SJSA1 (cell line): ENCODE data around the gene PLPPR3. TPM values are rescaled to one million over a fixed set of nuclear protein-coding genes. Genes with fewer than 3 reads are reported as not detected.

Experiments
- DNase-seq, 2 experiments: peaks; one replicate each; pipeline ENCODE4 v3.0.0-alpha.2; 2015 to 2020; ENCODE audit warnings: low spot score in 2 of 2, low read depth in 1 of 2
- H3K27ac ChIP-seq: fragments of 250-450 bp; sonication (Bioruptor Pico); 2 replicates; pipeline ENCODE4 v1.5.1; 2020; ENCODE audit warnings: mild to moderate bottlenecking, moderate library complexity
- H3K27me3 ChIP-seq: fragments of 250-450 bp; sonication (Bioruptor Pico); replicated peaks from 2 replicates; pipeline ENCODE4 v1.5.1; 2020; ENCODE audit warnings: mild to moderate bottlenecking, moderate library complexity
- H3K36me3 ChIP-seq: fragments of 250-450 bp; sonication (Bioruptor Pico); 2 replicates; pipeline ENCODE4 v1.5.1; 2020; ENCODE audit warnings: mild to moderate bottlenecking
- H3K4me1 ChIP-seq: fragments of 250-450 bp; sonication (Bioruptor Pico); replicated peaks from 2 replicates; pipeline ENCODE4 v1.6.1; 2021; ENCODE audit warnings: mild to moderate bottlenecking
- H3K4me3 ChIP-seq: fragments of 250-450 bp; sonication (Bioruptor Pico); 2 replicates; pipeline ENCODE4 v1.5.1; 2020; ENCODE audit warnings: mild to moderate bottlenecking
- H3K9me3 ChIP-seq: fragments of 250-450 bp; sonication (Bioruptor Pico); replicated peaks from 2 replicates; pipeline ENCODE4 v1.5.1; 2020; ENCODE audit warnings: mild to moderate bottlenecking
- total RNA-seq: library from RNA; depleted of rRNA; stranded (reverse); fragments of >200 nt; shearing (Covaris generic); gene quantifications from 2 replicates; pipeline ENCODE4 v1.2.3, GENCODE V29; 2014

PLPPR3 gene
- total RNA-seq, 1 experiment from 2014 or later: 1.1 TPM

DNA sequence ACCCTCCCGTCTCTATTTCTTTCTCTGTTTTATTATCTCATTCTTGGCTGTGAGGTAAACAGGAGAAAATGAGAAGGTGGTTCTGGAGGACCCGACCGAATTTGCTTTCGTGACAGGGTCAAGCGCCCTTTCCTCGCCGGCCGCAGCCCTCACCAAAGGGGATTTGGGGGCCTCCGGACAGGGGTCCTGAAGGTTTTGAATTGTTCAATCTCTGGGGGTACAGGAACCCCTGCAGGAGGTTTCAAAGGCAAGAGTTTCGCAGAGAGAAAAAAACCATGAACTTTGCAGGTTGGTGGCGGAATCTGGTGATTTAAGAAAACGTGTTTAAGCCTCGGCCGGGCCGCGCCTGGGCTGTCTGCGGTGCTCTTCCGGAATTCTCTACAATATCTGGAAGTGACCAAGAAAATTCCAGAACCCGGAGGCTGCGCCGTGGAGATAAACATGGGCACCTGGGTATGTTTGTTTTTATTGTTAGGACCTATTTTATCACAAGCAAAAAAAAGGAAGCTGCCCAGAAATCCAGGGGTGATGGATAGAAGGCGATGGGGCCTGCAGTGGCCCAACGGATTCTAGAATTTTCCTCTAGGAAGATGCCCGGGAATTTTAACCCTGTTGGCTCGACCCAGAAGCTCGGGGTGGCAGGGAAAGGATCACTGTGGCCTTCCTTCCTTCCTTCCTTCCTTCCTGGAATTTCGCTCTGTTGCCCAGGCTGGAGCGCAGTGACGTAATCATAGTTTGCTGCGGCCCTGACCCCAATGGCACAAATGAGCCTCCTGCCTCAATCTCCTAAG, 38.7 kb downstream of the PLPPR3 start:
- Histone ChIP-seq H3K27ac (peak overlapping the region; percentile 95), H3K4me3 (peak overlapping the region; percentile 47), H3K36me3 (peaks cover 49% of the 10 kb centered on the region), H3K9me3 (no peaks in the 10 kb centered on the region), H3K4me1 (peaks cover 74% of the 10 kb centered on the region), H3K27me3 (no peaks in the 10 kb centered on the region)
- DNase-seq: peak; percentile 73 to 84

DNA sequence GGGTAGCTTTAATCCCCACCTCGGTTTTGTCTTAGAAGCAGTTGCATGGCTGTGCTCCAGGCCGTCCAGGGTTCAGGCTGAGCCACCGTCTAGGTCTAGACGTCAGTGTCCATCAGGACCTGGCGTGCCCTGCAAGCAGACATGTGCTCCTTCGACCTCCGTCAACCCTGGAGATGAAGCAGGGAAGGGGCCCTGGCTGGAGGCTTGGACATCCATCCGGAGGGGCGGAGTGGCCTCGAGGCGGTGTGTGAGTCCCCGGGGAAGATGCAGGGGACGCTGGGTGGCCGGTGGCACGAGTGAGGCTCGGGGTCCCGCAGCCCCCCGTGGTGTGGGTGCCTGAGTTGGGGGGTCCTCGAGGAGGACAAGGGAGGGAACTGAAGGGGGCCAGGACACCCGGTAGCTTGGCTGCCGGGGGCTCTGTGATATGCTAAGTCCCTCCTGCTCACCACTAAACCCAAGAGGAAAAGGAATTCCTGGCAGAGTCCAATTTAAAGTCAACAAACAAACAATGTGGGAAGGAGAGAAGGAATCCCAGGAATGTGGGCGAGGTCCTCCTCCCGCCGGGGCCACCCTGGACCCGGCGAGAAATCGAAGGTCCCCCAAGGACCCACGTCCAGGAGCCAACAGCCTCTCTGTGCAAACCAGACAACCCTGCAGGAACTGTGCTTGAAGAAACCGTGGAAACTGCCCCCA, 39.4 kb downstream of the PLPPR3 start:
- Histone ChIP-seq H3K27ac (peak overlapping the region; percentile 95), H3K36me3 (peaks cover 42% of the 10 kb centered on the region), H3K4me3 (peak overlapping the region; percentile 47), H3K9me3 (no peaks in the 10 kb centered on the region), H3K27me3 (no peaks in the 10 kb centered on the region), H3K4me1 (peaks cover 70% of the 10 kb centered on the region)
- peak; percentile 92 to 99 for DNase-seq

DNA sequence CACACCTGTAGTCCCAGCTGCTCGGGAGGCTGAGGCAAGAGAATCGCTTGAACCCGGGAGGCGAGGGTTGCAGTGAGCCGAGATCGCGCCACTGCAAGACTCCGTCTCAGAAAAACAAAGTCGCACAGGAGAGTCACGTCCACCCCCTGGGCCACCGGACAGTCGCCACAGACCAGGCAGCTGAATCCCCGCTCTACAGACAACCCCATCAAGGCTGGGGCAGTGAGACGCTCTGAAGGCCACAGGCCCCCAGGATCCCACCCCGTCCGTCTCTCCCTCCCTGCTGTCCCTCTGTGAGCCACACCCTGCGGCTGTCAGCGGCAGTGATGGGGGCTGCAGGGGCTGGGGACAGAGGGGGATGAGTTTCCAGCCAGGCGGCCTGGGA, 40.0 kb downstream of the PLPPR3 start:
- Histone ChIP-seq H3K9me3 (no peaks in the 10 kb centered on the region), H3K4me3 (peak overlapping the region; percentile 47), H3K4me1 (peaks cover 67% of the 10 kb centered on the region), H3K27me3 (no peaks in the 10 kb centered on the region), H3K27ac (peak overlapping the region; percentile 95), H3K36me3 (peaks cover 37% of the 10 kb centered on the region)
- DNase-seq: no peak

DNA sequence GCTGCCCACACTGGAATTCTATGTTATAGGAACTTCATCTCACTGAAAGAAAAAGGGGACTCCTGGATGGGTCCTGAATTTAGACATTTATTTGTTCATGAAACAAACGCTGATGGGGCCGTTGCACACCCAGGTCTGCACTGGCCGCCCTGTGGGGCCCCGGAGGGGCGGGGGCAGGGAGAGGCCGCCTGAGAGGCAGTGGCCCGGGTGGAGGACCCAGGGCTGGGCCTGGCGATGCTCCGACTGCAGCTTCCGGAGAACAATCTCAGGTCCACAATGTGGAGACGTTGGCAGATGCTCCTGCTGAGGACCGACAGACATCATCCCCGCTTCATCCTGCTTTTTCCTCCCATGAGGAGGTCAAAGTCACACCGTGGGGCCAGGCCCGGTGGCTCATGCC, 40.8 kb downstream of the PLPPR3 start:
- Histone ChIP-seq H3K4me3 (peak overlapping the region; percentile 47), H3K9me3 (no peaks in the 10 kb centered on the region)

DNA sequence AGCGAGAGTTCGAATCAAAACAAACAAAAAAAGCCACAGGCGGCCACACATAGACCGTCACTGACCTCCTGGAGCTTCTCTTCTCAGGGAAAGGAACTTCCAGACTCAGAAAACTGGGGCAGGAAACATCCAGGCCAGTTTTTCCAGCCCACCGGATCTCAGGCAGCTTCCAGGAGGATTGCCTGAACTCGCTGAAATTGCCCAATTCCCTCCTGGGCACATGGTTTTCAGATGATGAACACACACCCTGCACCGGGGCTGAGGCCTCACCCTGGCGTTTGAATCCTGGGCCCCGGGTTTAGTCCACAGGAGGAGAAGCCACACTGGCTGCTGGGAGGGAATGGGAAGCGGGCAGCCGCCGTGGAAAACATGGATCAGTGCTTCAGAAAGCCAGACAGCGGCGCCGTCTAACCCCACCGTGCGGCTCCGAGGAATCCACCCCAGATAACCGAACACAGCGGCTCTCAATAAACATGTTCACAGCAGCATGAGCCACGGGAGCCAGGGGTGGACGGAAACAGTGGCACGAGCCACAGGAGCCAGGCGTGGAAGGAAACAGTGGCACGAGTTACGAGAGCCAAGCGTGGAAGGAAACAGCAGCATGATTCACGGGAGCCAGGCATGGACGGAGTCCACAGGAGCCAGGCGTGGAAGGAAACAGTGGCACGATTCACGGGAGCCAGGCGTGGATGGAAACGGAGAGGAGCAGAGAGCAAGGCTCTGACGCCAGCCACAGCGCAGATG, 42.7 kb downstream of the PLPPR3 start:
- Histone ChIP-seq H3K4me3 (peak overlapping the region; percentile 12; the same call in 1 of the 2 replicates), H3K27me3 (no peaks in the 10 kb centered on the region)

More for the DNA sequence above, 40.8 kb downstream of the PLPPR3 start:
- DNase-seq: peak in 1 of 2 experiments; percentile 51
- H3K27ac ChIP-seq: peak overlapping the region; percentile 95
- no peaks in the 10 kb centered on the region for H3K27me3 ChIP-seq
- peaks cover 67% of the 10 kb centered on the region for H3K4me1 ChIP-seq
- H3K36me3 ChIP-seq: peaks cover 34% of the 10 kb centered on the region

DNA sequence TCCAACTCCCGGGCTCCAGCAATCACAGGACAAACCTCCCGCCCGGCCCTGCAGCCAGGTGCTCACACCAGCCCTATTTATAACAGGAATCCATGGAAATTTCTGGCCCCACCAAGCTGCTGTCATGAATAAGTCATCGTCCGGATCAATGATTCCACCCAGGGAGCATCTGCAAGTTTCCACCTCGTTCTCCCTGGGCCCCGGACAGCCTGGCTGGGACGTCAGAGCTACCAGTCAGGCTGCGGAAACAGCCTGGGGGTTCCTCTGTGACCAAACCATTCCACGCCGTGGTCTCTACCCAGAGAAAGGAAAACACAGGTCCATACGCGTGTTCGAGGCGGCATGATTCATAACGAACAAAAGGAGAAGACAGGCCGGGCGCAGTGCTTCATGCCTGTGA, 45.2 kb downstream of the PLPPR3 start:
- no peak for DNase-seq

More for the DNA sequence above, 42.7 kb downstream of the PLPPR3 start:
- peaks cover 19% of the 10 kb centered on the region; the same call in 1 of the 2 replicates for H3K36me3 ChIP-seq
- H3K9me3 ChIP-seq: no peaks in the 10 kb centered on the region
- peaks cover 59% of the 10 kb centered on the region for H3K4me1 ChIP-seq
- peak; percentile 93 to 95 for DNase-seq
- H3K27ac ChIP-seq: peak overlapping the region; percentile 68

DNA sequence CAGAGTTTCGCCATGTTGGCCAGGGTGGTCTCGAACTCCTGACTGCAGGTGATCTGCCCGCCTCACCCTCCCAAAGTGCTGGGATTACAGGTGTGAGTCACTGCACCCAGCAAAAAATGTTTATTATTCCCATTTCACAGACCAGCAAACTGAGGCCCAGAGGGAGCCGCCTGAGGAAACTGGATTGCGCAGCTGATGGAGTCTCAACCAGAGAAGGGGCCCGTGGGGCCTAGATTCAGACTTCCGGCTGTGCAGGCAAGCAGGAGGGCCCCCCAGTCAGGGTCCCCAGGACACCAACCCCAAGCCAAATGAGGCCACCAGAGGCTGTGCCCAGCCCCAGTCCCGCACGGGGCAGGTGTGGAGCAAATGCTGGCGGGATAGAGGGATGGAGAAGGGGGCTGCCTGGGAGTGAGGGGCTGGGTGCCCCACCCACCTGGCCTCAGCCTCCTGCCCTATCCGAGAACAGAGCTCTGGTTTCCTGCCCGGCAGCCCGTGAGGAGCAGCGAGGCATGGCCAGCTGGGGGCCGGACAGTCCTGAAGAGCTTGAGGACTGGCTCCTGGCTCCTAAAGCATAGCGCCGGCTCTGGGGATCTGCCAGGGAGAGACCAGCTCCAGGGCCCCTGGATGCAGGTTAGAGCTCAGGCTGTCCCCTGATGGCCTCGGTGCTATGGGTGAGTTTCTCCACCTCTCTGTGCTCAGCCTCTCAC, 48.9 kb downstream of the PLPPR3 start:
- Histone ChIP-seq H3K27ac (no peak overlapping the region), H3K9me3 (no peaks in the 10 kb centered on the region), H3K27me3 (no peaks in the 10 kb centered on the region), H3K4me3 (no peak overlapping the region), H3K4me1 (peaks cover 26% of the 10 kb centered on the region), H3K36me3 (0 out of 2 replicates have a peak, but pooled peaks cover 3% of the 10 kb centered on the region)
- DNase-seq: no peak

More for the DNA sequence above, 45.2 kb downstream of the PLPPR3 start:
- no peaks in the 10 kb centered on the region for H3K27me3 ChIP-seq
- H3K9me3 ChIP-seq: no peaks in the 10 kb centered on the region
- H3K36me3 ChIP-seq: peaks cover 15% of the 10 kb centered on the region; the same call in 1 of the 2 replicates
- no peak overlapping the region for H3K27ac ChIP-seq
- no peak overlapping the region for H3K4me3 ChIP-seq
- peaks cover 36% of the 10 kb centered on the region for H3K4me1 ChIP-seq

DNA sequence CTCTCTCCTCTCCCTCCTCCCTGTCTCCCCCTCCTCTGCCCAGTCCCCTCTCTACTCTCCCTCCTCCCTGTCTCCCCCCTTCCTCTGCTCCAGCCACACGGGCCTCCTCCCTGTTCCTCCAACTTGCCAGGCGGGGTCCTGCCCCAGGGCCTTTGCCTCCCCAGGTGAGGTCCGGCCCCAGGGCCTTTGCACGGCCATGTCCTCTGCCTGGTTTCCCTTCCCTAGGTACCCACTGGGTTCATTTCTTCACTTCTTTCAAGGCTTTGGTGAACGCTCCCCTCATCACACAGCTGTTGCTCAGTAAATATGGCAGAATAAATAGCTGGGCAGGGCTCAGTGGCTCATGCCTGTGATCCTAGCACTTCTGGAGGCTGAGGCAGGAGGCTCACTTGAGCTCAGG, 49.7 kb downstream of the PLPPR3 start:
- no peak overlapping the region for H3K4me3 ChIP-seq
- no peaks in the 10 kb centered on the region for H3K9me3 ChIP-seq
- H3K27me3 ChIP-seq: no peaks in the 10 kb centered on the region
- DNase-seq: no peak
- peaks cover 26% of the 10 kb centered on the region for H3K4me1 ChIP-seq
- 0 out of 2 replicates have a peak, but pooled peaks cover 3% of the 10 kb centered on the region for H3K36me3 ChIP-seq
- no peak overlapping the region for H3K27ac ChIP-seq

DNA sequence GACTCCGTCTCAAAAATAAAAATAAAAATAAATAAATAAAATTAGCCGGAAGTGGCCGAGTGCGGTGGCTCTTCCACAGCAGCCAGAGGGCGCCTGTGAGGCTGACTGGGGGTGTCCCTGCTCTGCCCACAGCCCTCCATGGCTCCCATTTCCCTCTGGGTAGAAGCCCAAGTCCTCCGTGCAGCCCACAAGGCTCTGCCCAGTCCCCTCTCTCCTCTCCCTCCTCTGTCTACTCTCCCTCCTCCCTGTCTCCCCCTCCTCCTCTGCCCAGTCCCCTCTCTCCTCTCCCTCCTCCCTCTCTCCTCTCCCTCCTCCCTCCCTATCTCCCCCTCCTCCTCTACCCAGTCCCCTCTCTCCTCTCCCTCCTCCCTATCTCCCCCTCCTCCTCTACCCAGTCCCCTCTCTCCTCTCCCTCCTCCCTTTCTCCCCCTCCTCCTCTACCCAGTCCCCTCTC, 50.4 kb downstream of the PLPPR3 start:
- Histone ChIP-seq H3K36me3 (no peaks in the 10 kb centered on the region), H3K27ac (no peak overlapping the region), H3K4me1 (peaks cover 26% of the 10 kb centered on the region), H3K9me3 (no peaks in the 10 kb centered on the region), H3K4me3 (no peak overlapping the region), H3K27me3 (no peaks in the 10 kb centered on the region)
- peak; percentile 48 to 81 for DNase-seq

DNA sequence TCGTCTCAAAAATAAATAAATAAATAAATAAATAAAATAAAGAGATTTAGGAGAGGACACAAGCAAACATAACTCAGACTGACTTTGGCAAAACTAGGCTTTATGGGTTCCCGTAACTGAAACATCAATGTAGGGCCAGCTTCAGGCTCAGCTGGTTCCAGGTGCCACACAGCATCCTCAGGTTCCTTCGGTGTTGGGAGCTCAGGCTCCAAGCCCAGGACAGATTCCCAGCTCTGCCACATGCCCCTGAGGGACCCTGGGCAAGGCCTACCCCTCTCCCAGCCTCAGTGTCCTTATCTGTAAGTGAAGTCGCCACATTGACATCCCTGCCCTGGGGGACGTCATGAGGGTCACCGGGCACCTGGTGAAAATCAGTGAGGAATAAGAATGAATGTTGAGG, 52.1 kb downstream of the PLPPR3 start:
- no peak for DNase-seq
- Histone ChIP-seq H3K9me3 (no peaks in the 10 kb centered on the region), H3K4me3 (no peak overlapping the region), H3K4me1 (peaks cover 26% of the 10 kb centered on the region), H3K27ac (no peak overlapping the region), H3K27me3 (no peaks in the 10 kb centered on the region), H3K36me3 (no peaks in the 10 kb centered on the region)

DNA sequence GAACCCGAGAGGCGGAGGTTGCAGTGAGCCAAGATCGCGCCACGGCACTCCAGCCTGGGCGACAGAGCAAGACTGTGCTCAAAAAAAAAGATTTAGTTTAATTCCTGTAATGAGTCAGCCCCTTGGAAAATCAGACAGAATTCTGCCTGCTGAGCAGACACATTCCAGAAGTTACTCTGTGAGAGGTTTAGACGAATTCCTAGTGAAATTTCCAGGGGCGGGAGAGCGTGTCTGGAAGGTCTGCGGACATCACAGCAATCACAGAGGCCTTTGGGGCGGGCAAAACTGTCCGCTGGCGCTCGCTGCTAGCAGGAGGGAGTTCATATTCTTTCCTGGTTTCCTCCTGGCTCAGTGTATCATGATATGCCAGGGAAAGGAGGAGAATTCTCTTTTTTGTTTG, 53.3 kb downstream of the PLPPR3 start:
- H3K27me3 ChIP-seq: no peaks in the 10 kb centered on the region
- peak overlapping the region; percentile 36 for H3K27ac ChIP-seq
- DNase-seq: peak; percentile 88 to 91
- H3K9me3 ChIP-seq: no peaks in the 10 kb centered on the region
- no peaks in the 10 kb centered on the region for H3K36me3 ChIP-seq
- peaks cover 26% of the 10 kb centered on the region for H3K4me1 ChIP-seq
- H3K4me3 ChIP-seq: no peak overlapping the region

DNA sequence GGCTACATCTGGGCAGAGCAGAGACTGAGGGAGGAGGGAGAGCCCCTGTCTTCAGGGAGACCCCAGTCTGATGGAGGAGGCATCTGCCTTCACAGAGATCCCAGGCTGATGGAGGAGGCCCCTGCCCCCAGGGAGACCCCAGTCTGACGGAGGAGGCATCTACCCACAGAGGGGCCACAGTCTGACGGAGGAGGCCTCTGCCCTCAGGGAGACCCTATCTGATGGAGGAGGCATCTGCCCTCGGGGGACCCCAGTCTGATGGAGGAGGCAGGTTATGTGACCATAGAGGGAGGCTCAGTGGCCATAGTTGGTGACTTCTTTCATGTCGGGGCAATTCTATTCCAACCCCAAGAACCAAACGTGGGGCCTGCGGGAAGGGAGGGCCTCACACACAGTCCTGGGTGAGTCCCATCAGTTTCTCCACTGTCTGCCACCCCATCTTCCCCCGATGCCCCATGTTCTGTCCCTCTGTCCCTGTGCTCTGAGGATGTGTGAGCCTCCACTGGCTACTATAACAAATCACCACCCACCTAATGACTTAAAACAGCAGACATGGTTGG, 56.5 kb downstream of the PLPPR3 start:
- no peak for DNase-seq
- no peaks in the 10 kb centered on the region for H3K36me3 ChIP-seq
- no peaks in the 10 kb centered on the region for H3K9me3 ChIP-seq
- H3K4me3 ChIP-seq: no peak overlapping the region
- peaks cover 19% of the 10 kb centered on the region for H3K4me1 ChIP-seq
- H3K27ac ChIP-seq: no peak overlapping the region
- H3K27me3 ChIP-seq: no peaks in the 10 kb centered on the region

DNA sequence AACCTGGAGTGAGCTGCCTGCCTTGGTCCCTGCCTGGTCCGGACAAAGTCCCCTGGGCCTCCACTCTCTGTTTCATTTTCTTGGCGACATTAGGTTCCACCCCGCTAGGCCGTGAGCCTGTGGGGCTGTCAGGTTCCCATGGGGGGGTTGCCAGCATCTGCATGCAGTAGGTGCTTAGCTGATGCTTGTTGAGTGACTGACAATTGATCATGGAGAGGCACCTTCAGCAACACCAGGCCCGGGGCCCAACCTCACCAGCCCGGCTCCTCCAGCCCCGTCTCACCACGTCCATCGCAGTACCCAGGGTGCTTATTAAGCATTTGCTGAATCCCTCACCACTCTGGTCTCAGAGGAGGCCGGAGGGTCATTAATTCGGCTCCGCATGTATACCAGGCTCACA, 57.5 kb downstream of the PLPPR3 start:
- H3K9me3 ChIP-seq: no peaks in the 10 kb centered on the region
- H3K36me3 ChIP-seq: no peaks in the 10 kb centered on the region
- H3K4me1 ChIP-seq: peaks cover 12% of the 10 kb centered on the region
- DNase-seq: no peak
- no peak overlapping the region for H3K27ac ChIP-seq
- no peak overlapping the region for H3K4me3 ChIP-seq
- H3K27me3 ChIP-seq: no peaks in the 10 kb centered on the region
